ENCODE results near the gene AQP7.

AQP7 gene

DNA sequence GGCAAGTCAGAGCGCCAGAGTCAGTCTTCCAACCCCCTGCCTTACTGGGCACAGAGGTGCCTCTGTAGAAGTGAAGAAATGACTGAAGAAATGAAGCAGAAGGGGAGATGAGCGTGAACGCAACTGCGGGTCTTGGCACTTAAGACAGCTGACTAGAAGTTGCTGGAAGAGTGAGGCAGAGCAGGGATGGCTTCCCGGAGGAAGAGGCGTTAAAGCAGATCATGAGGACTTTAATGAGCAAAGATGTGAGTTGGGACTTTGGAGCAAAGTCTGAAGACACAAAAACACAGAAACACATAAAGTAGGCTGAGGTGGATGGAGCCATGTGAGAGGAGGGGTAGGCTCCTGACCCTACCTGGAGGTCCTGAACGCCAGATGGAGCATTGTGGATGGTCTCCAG, 37.8 kb upstream of the AQP7 start:
- in situ Hi-C loops (cut with HindIII; ENCODE audit: low pct_unique_long_range_greater_than_20kb, low sequenced_read_pairs), result no loop called here
- no peak for DNase-seq (ENCODE audit: low read depth in 1 of 2, low spot score in 1 of 2)
- no peak for TF ChIP-seq JUND (IDR thresholded peaks at IDR 0.05; ENCODE audit: low read depth)

DNA sequence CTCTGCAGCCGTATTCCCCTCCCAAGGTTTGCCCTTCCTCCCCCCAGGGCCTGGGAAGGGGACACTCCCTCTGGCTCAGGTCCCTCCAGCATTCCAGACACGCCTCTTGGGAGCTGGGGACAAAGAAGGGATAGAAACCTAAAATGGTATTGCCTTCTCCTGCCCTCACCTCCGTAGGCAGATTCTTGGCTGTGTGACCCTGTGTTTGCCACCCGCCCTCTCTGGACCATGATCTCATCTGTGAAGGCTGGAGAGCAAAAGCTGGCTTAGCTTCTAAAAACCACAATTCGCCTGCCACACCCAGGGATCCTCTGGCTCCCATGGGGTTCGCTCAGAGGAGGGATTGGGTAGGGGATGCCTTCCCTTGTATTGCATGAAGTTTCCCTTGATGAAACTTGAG, 37.4 kb upstream of the AQP7 start:
- in situ Hi-C loops (cut with HindIII; ENCODE audit: low pct_unique_long_range_greater_than_20kb, low sequenced_read_pairs), result no loop called here
- DNase-seq (ENCODE audit: low read depth in 1 of 2, low spot score in 1 of 2), result no peak
- TF ChIP-seq JUND (IDR thresholded peaks at IDR 0.05; ENCODE audit: low read depth), result no peak

DNA sequence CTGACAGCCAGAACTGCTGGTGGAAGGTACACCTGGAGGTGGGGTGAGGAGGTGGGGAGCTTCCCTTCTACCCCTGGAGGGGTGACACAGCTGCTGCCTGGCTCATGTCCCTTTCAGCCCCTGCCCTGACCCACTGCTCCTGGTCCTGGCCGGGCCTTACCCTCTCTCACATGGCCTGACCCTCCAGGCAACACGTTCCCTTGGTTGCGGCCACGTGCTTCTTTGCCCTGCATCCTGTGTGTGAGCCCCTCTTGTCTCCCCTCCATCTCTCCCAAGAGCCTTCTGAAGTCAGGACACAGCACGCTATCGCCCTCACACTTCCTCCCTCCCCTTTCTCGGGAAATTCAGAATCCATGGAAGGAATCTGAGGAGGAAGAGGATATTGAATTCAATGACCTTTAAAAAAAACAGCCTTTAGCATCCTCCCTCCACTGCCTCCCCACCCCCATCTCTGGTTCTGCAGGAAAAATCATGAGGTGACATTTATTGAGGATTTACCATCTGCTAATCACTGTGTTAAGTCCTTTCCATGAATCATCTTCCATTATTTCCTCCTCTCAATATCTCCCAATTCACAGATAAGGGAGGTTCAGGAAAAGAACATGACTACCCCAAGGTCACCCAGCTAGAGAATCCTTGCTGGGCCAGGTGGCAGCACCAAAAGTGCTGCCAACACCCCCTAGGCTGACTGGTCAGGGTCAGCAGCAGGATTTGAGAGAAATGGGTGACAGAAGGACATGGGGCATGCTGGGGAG, 36.7 kb upstream of the AQP7 start:
- in situ Hi-C loops (cut with HindIII; ENCODE audit: low pct_unique_long_range_greater_than_20kb, low sequenced_read_pairs), result no loop called here
- no peak for DNase-seq (ENCODE audit: low read depth in 1 of 2, low spot score in 1 of 2)
- TF ChIP-seq JUND (IDR thresholded peaks at IDR 0.05; ENCODE audit: low read depth), result no peak

DNA sequence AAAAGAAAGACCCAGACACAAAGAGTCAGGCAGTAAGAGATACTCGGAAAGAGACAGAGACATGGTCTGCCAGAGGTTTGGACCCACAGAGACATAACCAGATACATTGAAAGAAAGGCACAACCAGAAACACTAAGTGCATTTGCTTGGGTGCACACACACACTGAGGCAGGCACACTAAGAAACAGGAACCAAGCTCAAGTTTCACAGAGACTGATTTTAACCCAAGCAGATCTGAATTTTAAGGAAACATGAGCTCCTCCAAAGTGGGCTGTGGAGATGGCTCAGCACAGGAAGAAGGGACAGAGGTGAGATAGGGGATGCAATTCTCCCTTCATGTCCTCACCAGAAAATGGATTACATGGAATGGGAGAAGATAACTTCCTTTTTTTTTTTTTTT, 35.5 kb upstream of the AQP7 start:
- in situ Hi-C loops (cut with HindIII; ENCODE audit: low pct_unique_long_range_greater_than_20kb, low sequenced_read_pairs), result no loop called here
- no peak for TF ChIP-seq JUND (IDR thresholded peaks at IDR 0.05; ENCODE audit: low read depth)
- DNase-seq (ENCODE audit: low read depth in 1 of 2, low spot score in 1 of 2), result no peak

DNA sequence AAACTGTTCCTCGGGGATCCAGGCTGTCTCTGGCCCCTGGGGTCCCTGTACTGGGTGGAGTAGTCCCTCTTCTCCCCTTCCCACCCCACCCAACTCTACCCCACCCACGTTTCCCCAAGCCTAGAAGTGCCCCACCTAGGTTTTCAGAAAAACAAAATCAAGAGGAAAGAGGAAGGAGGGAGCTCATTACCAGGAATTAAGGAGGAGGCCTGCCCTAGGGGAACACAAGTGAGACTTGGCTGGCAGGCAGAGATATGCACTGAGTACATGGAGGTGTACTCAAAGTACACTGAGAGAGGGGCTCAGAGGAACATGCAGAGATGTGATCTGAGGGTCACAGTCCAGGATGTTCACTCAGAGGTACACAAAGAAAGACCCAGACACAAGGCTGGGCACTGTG, 34.8 kb upstream of the AQP7 start:
- in situ Hi-C loops (cut with HindIII; ENCODE audit: low pct_unique_long_range_greater_than_20kb, low sequenced_read_pairs), result no loop called here
- no peak for DNase-seq (ENCODE audit: low read depth in 1 of 2, low spot score in 1 of 2)
- no peak for TF ChIP-seq JUND (IDR thresholded peaks at IDR 0.05; ENCODE audit: low read depth)

DNA sequence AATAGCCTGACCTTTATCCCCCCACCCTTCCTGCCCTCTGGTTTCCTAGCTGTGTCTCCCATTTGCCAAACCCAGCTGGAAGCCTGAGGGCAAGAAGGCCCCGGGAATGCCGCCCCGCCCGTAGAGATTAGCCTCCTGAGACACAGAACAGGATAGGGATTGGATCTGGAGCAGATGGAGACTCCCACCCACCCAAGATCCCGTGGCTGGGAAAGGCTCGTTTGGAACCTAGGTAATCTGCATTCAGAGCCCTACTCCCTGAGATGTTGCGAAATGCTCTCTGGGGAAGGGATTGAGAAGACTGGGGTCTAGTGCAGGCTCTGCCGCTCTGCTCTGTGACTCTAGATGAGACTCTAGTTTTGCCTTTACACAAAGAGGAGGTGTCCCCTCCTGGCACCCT, 34.1 kb upstream of the AQP7 start:
- no peak for DNase-seq (ENCODE audit: low read depth in 1 of 2, low spot score in 1 of 2)
- TF ChIP-seq JUND (IDR thresholded peaks at IDR 0.05; ENCODE audit: low read depth), result no peak
- in situ Hi-C loops (cut with HindIII; ENCODE audit: low pct_unique_long_range_greater_than_20kb, low sequenced_read_pairs), result no loop called here

DNA sequence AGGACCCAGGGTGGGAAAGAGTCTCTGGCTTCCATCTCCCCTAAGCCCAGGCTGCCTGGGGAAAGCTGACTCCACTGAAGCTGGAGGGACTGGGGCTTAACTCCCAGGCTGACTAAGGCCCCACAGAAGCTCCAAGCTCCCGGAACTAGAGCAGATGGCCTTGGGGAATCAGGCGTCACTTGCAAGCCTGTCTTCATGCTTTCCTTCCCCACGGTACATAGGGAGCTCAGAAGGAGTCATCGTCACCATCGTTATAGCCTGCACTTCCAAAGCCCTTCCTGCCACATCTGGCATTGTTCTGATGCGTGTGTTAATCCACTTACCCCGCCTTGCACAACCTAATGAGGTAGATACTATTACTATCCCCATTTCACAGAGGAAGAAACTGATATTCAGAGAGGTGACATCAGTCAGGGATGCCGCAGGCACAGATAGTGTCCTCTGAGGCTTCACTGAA, 33.5 kb upstream of the AQP7 start:
- DNase-seq (ENCODE audit: low read depth in 1 of 2, low spot score in 1 of 2), result no peak
- in situ Hi-C loops (cut with HindIII; ENCODE audit: low pct_unique_long_range_greater_than_20kb, low sequenced_read_pairs), result no loop called here
- no peak for TF ChIP-seq JUND (IDR thresholded peaks at IDR 0.05; ENCODE audit: low read depth)

DNA sequence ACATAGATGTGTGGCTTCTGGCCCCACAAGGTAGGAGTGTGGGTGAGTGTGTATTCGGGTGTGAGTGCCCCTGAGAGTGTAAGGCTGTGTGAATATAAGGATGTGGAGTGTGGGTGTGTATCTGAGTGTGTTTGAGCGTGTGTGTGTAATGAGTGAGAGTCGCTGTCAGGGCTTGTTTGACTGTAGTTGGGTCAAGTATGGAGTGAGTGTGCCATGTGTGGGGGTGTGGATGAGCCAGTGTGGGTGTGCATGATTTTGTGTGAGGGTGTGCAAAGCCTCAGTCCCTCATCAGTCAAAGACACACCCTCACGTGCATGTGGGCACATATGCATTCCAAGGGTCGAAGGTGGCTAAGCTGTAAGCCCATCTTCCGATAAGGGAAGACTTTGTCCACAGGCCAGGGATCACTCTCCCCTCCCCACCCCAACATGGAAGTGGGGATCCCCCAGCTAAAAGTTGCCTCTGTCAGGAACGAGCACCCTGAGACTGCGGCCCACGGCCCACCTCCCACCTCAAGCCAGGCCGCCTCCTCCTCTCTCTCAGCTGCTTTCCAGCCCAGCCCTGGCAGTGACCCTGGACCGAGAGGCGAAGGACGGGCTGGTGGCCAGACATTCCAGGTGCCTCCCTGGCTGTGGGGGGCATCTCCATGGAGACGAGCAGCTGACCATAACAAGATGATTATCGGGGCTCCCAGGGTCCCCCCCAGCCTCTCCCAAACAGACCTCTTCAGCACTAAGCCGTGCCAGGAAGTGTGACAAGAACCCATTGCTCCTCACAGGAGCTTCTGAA, 32.1 kb upstream of the AQP7 start:
- DNase-seq (ENCODE audit: low read depth in 1 of 2, low spot score in 1 of 2), result no peak
- in situ Hi-C loops (cut with HindIII; ENCODE audit: low pct_unique_long_range_greater_than_20kb, low sequenced_read_pairs), result no loop called here
- TF ChIP-seq JUND (IDR thresholded peaks at IDR 0.05; ENCODE audit: low read depth), result no peak

DNA sequence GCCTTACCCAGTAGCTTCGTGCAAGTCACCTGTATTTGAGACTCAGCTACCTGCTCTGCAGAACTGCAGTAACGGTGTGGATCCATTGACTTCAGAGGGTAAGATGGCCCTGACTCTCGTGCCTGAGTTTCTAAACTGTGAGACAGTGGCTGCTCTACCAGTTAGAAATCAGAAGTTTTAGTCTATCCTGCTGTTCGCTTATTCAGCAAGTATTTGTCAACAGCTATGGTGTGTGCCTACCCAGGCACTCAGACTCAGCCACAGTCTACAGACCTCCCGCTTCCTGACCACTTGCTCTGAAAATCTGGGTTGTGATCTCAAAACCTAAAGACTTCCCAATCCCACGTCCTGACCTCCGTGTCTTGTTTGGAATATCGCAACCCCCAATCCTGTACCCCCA, 31.5 kb upstream of the AQP7 start:
- DNase-seq (ENCODE audit: low read depth in 1 of 2, low spot score in 1 of 2), result no peak
- in situ Hi-C loops (cut with HindIII; ENCODE audit: low pct_unique_long_range_greater_than_20kb, low sequenced_read_pairs), result no loop called here
- no peak for TF ChIP-seq JUND (IDR thresholded peaks at IDR 0.05; ENCODE audit: low read depth)

DNA sequence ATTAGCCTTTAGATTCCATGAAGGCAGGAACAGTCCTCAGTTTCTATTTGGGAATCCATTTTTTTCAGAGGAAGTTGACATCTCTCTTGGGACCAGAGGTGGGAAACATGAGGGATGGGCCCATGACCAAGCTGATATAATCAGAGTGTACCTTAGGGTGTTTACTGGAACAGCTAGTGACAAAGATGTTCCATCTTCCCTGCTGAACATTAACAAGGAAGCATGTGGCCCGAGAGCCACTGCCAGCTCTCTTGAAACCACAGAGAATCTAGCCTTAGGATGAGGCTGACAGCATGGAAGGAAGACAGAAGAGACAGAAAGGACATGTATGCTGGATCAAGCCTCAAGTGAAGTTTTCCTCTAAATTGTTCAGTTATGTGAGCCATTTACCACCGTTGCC, 29.1 kb upstream of the AQP7 start:
- in situ Hi-C loops (cut with HindIII; ENCODE audit: low pct_unique_long_range_greater_than_20kb, low sequenced_read_pairs), result no loop called here
- no peak for DNase-seq (ENCODE audit: low read depth in 1 of 2, low spot score in 1 of 2)
- no peak for TF ChIP-seq JUND (IDR thresholded peaks at IDR 0.05; ENCODE audit: low read depth)

DNA sequence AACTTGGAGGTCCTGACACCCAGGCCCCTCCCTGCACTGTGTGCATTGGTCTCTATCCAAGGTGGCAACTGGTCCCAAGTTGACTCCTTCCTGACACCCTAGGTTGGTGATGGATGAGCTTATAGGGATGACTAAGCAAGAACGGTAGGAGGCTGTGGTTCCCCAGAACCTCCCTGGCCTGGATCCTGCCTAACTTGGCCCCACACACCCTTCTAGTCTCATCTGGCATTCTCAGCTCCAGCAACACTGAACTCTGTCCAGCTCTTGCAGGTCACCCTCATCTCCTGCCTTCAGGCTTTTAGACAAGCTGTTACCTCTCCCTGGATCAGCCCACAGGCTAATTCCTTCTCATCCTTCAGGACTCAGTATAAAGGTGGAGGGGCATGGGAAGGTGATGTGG, 28.6 kb upstream of the AQP7 start:
- in situ Hi-C loops (cut with HindIII; ENCODE audit: low pct_unique_long_range_greater_than_20kb, low sequenced_read_pairs), result no loop called here
- TF ChIP-seq JUND (IDR thresholded peaks at IDR 0.05; ENCODE audit: low read depth), result no peak
- DNase-seq (ENCODE audit: low read depth in 1 of 2, low spot score in 1 of 2), result no peak

DNA sequence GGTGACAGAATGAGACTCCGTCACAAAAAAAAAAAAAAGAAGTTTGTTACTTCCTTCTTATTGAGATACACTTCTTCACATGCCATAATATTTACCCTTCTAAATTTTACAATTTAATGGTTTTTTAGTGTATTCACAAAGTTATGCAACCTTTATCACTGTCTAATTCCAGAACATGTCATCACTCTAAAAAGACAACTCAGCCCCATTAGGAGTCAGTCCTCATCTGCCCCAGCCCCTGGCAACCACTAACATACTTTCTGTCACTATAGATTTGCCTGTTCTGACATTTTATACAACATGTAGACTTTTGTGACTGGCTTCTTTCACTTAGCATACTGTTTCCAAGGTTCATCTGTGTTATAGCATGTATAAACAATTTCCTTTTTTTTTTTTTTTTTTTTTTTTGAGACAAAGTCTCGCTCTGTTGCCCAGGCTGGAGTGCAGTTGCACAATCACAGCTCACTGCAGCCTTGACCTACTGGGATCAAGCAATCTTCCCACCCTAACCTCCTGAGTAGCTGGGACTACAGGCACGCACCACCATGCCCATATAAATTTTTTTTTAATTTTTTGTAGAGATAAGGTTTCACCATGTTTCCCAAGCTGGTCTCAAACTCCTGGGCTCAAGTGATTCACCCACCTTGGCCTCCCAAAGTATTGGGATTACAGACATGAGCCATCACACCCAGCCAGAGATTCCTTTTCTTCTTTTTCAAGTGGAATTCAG, 27.1 kb upstream of the AQP7 start:
- no peak for DNase-seq (ENCODE audit: low read depth in 1 of 2, low spot score in 1 of 2)
- in situ Hi-C loops (cut with HindIII; ENCODE audit: low pct_unique_long_range_greater_than_20kb, low sequenced_read_pairs), result no loop called here
- TF ChIP-seq JUND (IDR thresholded peaks at IDR 0.05; ENCODE audit: low read depth), result no peak

DNA sequence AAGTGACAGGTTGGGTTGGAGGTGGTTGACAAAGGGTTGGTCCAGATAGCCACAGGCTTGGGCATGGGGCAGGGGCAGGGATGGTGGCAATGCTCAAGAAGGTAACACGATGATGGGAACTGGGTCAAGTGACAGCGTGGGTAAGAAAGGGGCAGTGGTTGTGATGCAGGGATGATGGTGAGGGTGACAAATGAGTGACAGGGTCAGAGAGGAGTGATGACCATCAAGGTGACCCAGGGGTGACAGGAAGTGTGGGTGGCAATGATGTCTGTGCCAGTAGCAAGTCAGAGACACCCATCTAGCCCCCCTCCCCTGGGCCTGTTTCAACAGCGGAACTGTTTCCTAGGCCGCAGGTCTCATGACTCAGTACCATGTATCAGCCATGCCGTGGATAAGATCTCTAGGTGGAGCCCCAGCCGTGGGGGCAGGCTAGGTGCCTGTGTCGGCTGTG, 24.5 kb upstream of the AQP7 start:
- TF ChIP-seq JUND (IDR thresholded peaks at IDR 0.05; ENCODE audit: low read depth), result no peak
- DNase-seq (ENCODE audit: low read depth in 1 of 2, low spot score in 1 of 2), result no peak
- in situ Hi-C loops (cut with HindIII; ENCODE audit: low pct_unique_long_range_greater_than_20kb, low sequenced_read_pairs), result no loop called here

Data from T47D (cell line).